Body of pancreas (tissue), 4 donors: ENCODE data around the gene REST. TPM values are rescaled to one million over a fixed set of nuclear protein-coding genes. Genes with fewer than 3 reads are reported as not detected.

Experiments used
- ATAC-seq: fragments of 150-250 bp; one replicate; pipeline ENCODE4 v1.9.1; 2016
- DNase-seq, 4 donors: peaks; one replicate each; pipeline ENCODE4 v3.0.0-alpha.2; 2019
- H3K27ac ChIP-seq, 4 donors: fragments of 200-600 bp; sonication (generic); 1 replicate in 3 of 4; 2 replicates in 1 of 4; pipeline versions ENCODE4 v1.5.1 to v1.6.1; 2016 to 2019; ENCODE audit warnings: mild to moderate bottlenecking in 1 of 4, mixed read lengths in 1 of 4, moderate library complexity in 1 of 4
- H3K27me3 ChIP-seq, 2 donors: fragments of 200-600 bp; sonication (generic); one replicate each; pipeline ENCODE4 v1.6.0; 2016; ENCODE audit warnings: mild to moderate bottlenecking in 1 of 2
- H3K36me3 ChIP-seq, 2 donors: fragments of 200-600 bp; sonication (generic); replicated peaks in 1 of 2; 2 replicates each; pipeline ENCODE4 v1.5.1; 2016; ENCODE audit warnings: low read depth in 2 of 2; ENCODE audit not compliant: insufficient read depth in 1 of 2
- H3K4me1 ChIP-seq: fragments of 200-600 bp; sonication (generic); one replicate; pipeline ENCODE4 v1.6.0; 2016
- H3K4me3 ChIP-seq, 2 donors: fragments of 200-600 bp; sonication (generic); 1 replicate in 1 of 2; 2 replicates in 1 of 2; pipeline ENCODE4 v1.5.1; 2016 to 2019
- H3K9me3 ChIP-seq, 3 donors: fragments of 200-600 bp; sonication (generic); 1 replicate in 2 of 3; 2 replicates in 1 of 3; pipeline ENCODE4 v1.5.1; 2016
- POLR2A ChIP-seq, 3 donors: fragments of 450-650 bp; IDR thresholded peaks; one replicate each; pipeline ENCODE4 v1.6.1; 2016; ENCODE audit warnings: antibody characterized with exemption in 3 of 3, mild to moderate bottlenecking in 2 of 3
- WGBS, 2 donors: methylation state at CpG; one replicate each; pipeline ENCODE4 v1.1.5; 2017; 5-methylcytosine and 5-hydroxymethylcytosine counted together
- intact Hi-C: fragments of 100-400 bp; cut with DNase I; formaldehyde crosslinking; loops from one replicate; pipeline ENCODE4 v1.15.1; 2023
- total RNA-seq, 2 donors: library from RNA; depleted of rRNA; stranded (reverse); fragments of >200 nt; gene quantifications; one replicate each; pipeline ENCODE4 v1.1.0, GENCODE V29; 2016
- TF ChIP-seq, protein P1 (sequence below), 7 experiments: fragments of 450-650 bp in 4 of 7; fragments of 200-600 bp in 3 of 7; sonication (generic) in 3 of 7; IDR thresholded peaks; one replicate each; pipeline ENCODE4 v1.5.1; 2016 to 2019; ENCODE audit warnings: antibody characterized with exemption in 7 of 7

The REST gene
- total RNA-seq = 10 to 100 TPM; 17.1 to 19.8 TPM

DNA sequence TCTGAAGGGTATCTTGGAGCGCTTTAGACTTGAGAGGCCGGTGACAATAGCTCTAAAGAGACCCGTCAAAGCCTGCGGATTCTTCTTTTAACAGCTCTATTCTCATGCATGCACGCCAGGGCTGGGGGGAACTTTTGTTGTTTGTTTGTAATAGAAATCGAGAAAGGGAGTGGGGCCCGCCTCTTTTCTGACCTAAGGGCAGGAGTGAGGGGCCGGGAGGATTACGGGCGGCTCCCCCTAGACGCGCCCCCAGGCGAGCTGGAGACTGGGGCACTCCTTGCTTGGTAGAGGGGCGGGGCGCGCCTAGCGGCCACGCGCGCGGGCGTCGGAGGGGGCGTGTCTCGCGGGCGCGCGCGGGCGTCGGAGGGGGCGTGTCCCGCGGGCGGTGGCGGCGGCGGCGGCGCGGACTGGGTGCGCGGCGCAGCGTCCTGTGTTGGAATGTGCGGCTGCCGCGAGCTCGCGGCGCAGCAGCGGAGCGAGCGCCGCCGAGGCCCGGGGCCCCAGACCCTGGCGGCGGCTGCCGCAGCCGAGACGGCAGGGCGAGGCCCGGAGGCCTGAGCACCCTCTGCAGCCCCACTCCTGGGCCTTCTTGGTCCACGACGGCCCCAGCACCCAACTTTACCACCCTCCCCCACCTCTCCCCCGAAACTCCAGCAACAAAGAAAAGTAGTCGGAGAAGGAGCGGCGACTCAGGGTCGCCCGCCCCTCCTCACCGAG lies at the start of gene REST:
REST (plus strand) TSS at position 412 of the 717 bp plus-strand sequence. CDS start 2,739 bp downstream, outside the sequence.
- intact Hi-C loops = no loop called here
- peak within 1 kb of the TSS; percentile 89 to 97 (median 94) for H3K27ac ChIP-seq
- 0 to 2% methylated on average over 10 to 70 of the region's 74 CpGs for WGBS, 2 donors
- DNase-seq = peak; percentile 71 to 83 (median 79)
- TF ChIP-seq POLR2A (IDR thresholded peaks at IDR 0.05) = peak; percentile 31 to 61 (median 43)
- TF ChIP-seq, protein P1, sequence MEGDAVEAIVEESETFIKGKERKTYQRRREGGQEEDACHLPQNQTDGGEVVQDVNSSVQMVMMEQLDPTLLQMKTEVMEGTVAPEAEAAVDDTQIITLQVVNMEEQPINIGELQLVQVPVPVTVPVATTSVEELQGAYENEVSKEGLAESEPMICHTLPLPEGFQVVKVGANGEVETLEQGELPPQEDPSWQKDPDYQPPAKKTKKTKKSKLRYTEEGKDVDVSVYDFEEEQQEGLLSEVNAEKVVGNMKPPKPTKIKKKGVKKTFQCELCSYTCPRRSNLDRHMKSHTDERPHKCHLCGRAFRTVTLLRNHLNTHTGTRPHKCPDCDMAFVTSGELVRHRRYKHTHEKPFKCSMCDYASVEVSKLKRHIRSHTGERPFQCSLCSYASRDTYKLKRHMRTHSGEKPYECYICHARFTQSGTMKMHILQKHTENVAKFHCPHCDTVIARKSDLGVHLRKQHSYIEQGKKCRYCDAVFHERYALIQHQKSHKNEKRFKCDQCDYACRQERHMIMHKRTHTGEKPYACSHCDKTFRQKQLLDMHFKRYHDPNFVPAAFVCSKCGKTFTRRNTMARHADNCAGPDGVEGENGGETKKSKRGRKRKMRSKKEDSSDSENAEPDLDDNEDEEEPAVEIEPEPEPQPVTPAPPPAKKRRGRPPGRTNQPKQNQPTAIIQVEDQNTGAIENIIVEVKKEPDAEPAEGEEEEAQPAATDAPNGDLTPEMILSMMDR (IDR thresholded peaks at IDR 0.05) = peak in 1 of 7 experiments; percentile 7
- H3K4me3 ChIP-seq = peak within 1 kb of the TSS; percentile 56 to 96
- H3K27me3 ChIP-seq = no peaks in the 10 kb centered on the region
- peaks cover 37% of the 10 kb centered on the region for H3K4me1 ChIP-seq
- H3K36me3 ChIP-seq = no peaks in the 10 kb centered on the region
- no peaks in the 10 kb centered on the region for H3K9me3 ChIP-seq
- peak; percentile 87 for ATAC-seq

GRCh38 chr4:56859841-56860240 lies 47.9 kb upstream of the REST start:
- TF ChIP-seq POLR2A (IDR thresholded peaks at IDR 0.05) = no peak
- TF ChIP-seq, protein P1 (IDR thresholded peaks at IDR 0.05) = no peak

DNA sequence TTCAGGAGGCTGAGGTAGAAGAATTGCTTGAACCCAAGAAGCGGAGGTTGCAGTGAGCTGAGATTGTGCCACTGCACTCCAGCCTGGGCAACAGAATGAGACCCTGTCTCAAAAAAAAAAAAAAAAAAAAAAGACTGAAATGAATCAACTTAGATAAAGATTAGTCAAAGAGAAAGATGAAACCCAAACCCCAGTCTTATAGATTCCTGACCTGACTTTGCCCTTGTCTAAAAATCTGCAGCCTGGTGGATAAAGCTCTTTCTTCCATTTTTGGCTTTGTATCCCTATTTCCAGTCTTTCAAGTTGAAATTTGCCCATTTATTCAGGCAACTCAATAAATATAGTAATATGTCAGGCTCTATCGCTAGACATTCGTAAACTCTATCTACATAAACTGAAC lies 46.9 kb upstream of the REST start:
- no peaks in the 10 kb centered on the region for H3K9me3 ChIP-seq
- no peak overlapping the region for H3K27ac ChIP-seq
- ATAC-seq = no peak
- TF ChIP-seq, protein P1 (IDR thresholded peaks at IDR 0.05) = no peak
- TF ChIP-seq POLR2A (IDR thresholded peaks at IDR 0.05) = no peak
- H3K36me3 ChIP-seq = no peaks in the 10 kb centered on the region
- intact Hi-C loops = no loop called here
- H3K27me3 ChIP-seq = no peaks in the 10 kb centered on the region
- DNase-seq = no peak
- no peaks in the 10 kb centered on the region for H3K4me1 ChIP-seq
- 88 to 91% methylated on average over 3 of the region's 3 CpGs for whole genome bisulfite sequencing, 2 donors
- H3K4me3 ChIP-seq = no peak overlapping the region

More at GRCh38 chr4:56859841-56860240, 47.9 kb upstream of the REST start:
- WGBS, 2 donors = 86 to 92% methylated on average over 5 of the region's 5 CpGs
- no peak for ATAC-seq
- no peak for DNase-seq
- H3K36me3 ChIP-seq = no peaks in the 10 kb centered on the region
- no peak overlapping the region for H3K27ac ChIP-seq
- H3K9me3 ChIP-seq = no peaks in the 10 kb centered on the region
- H3K4me3 ChIP-seq = no peak overlapping the region
- no peaks in the 10 kb centered on the region for H3K4me1 ChIP-seq
- H3K27me3 ChIP-seq = no peaks in the 10 kb centered on the region
- intact Hi-C loops = no loop called here

GRCh38 chr4:56861360-56861759 lies 46.3 kb upstream of the REST start:
- no peak overlapping the region for H3K27ac ChIP-seq
- TF ChIP-seq, protein P1 (IDR thresholded peaks at IDR 0.05) = no peak
- TF ChIP-seq POLR2A (IDR thresholded peaks at IDR 0.05) = no peak
- intact Hi-C loops = no loop called here
- H3K4me3 ChIP-seq = no peak overlapping the region
- H3K9me3 ChIP-seq = no peaks in the 10 kb centered on the region
- H3K36me3 ChIP-seq = no peaks in the 10 kb centered on the region
- H3K27me3 ChIP-seq = no peaks in the 10 kb centered on the region
- no peaks in the 10 kb centered on the region for H3K4me1 ChIP-seq
- 13 to 27% methylated on average over 1 of the region's 1 CpG for WGBS, 2 donors
- ATAC-seq = no peak
- DNase-seq = no peak
